GM19438 (cell line): Measurements from ENCODE around the gene C10orf105.

ENCODE experiments used
- ATAC-seq: cut with Tn5 transposase; IDR thresholded peaks from one replicate; pipeline ENCODE4 v1.9.1; 2021; ENCODE audit warnings: low read depth; ENCODE audit not compliant: unreplicated experiment

Gene C10orf105

GRCh38 chr10:71719464-71720201 is at the start of gene C10orf105:
C10orf105 (minus strand) TSS chr10:71719778; CDS start chr10:71716337, 3,441 bp downstream.
- no peak for ATAC-seq

- ATAC-seq: no peak
These were observed 48.0 kb upstream of the C10orf105 start for GRCh38 chr10:71767420-71768035.

GRCh38 chr10:71766717-71767419 is 47.3 kb upstream of the C10orf105 start:
- no peak for ATAC-seq

GRCh38 chr10:71765906-71766716 is 46.5 kb upstream of the C10orf105 start:
- no peak for ATAC-seq

- ATAC-seq: no peak
These were observed 45.8 kb upstream of the C10orf105 start for GRCh38 chr10:71765176-71765904.

- ATAC-seq: no peak
These were observed 44.0 kb upstream of the C10orf105 start for GRCh38 chr10:71763352-71764127.

GRCh38 chr10:71762324-71762723 is 42.7 kb upstream of the C10orf105 start:
- ATAC-seq: no peak

GRCh38 chr10:71761541-71762113 is 42.0 kb upstream of the C10orf105 start:
- no peak for ATAC-seq

- no peak for ATAC-seq
These were observed 41.5 kb upstream of the C10orf105 start for GRCh38 chr10:71761105-71761511.

- no peak for ATAC-seq
These were observed 37.9 kb upstream of the C10orf105 start for GRCh38 chr10:71757399-71757922.

GRCh38 chr10:71756311-71757191 is 37.0 kb upstream of the C10orf105 start:
- no peak for ATAC-seq

- ATAC-seq: no peak
These were observed 35.8 kb upstream of the C10orf105 start for GRCh38 chr10:71755179-71755879.

- no peak for ATAC-seq
These were observed 35.0 kb upstream of the C10orf105 start for GRCh38 chr10:71754562-71754961.

GRCh38 chr10:71753960-71754505 is 34.5 kb upstream of the C10orf105 start:
- no peak for ATAC-seq

- no peak for ATAC-seq
These were observed 33.7 kb upstream of the C10orf105 start for GRCh38 chr10:71753091-71753959.
